Spleen (tissue), 11 donors: ENCODE data around the gene CREB3L4. TPM values are rescaled to one million over a fixed set of nuclear protein-coding genes. Genes with fewer than 3 reads are reported as not detected.

Experiments used
- DNase-seq: peaks from one replicate; pipeline ENCODE4 v3.0.0-alpha.2; 2020
- H3K27ac ChIP-seq, 8 donors: fragments of 200-600 bp; sonication (generic) in 7 of 8; 1 replicate in 4 of 8; 2 replicates in 4 of 8; pipeline versions ENCODE4 v1.5.0 to v1.8.0; 2016 to 2021; ENCODE audit warnings: inconsistent platforms in 4 of 8, mild to moderate bottlenecking in 4 of 8, moderate library complexity in 1 of 8
- H3K27me3 ChIP-seq, 7 donors: fragments of 200-600 bp; sonication (generic) in 6 of 7; replicated peaks in 1 of 7; 1 replicate in 4 of 7; 2 replicates in 3 of 7; pipeline versions ENCODE4 v1.5.0 to v1.8.0; 2016 to 2021; ENCODE audit warnings: inconsistent platforms in 3 of 7, mild to moderate bottlenecking in 1 of 7
- H3K36me3 ChIP-seq, 6 donors: fragments of 200-600 bp; sonication (generic) in 5 of 6; 1 replicate in 4 of 6; 2 replicates in 2 of 6; pipeline versions ENCODE4 v1.5.0 to v1.8.0; 2016 to 2021; ENCODE audit warnings: inconsistent platforms in 2 of 6
- H3K4me1 ChIP-seq, 6 donors: fragments of 200-600 bp; sonication (generic) in 5 of 6; 1 replicate in 3 of 6; 2 replicates in 3 of 6; pipeline versions ENCODE4 v1.5.0 to v1.8.0; 2016 to 2021; ENCODE audit warnings: inconsistent platforms in 3 of 6
- H3K4me3 ChIP-seq, 8 donors: fragments of 200-600 bp; sonication (generic) in 7 of 8; 1 replicate in 4 of 8; 2 replicates in 4 of 8; pipeline versions ENCODE4 v1.5.0 to v1.8.0; 2016 to 2021; ENCODE audit warnings: inconsistent platforms in 4 of 8, mild to moderate bottlenecking in 4 of 8, moderate library complexity in 2 of 8
- H3K9me3 ChIP-seq, 8 donors: fragments of 200-600 bp; sonication (generic) in 7 of 8; 1 replicate in 4 of 8; 2 replicates in 4 of 8; pipeline versions ENCODE4 v1.5.0 to v1.8.0; 2016 to 2021; ENCODE audit warnings: inconsistent platforms in 4 of 8
- POLR2A ChIP-seq, 3 donors: fragments of 450-650 bp; IDR thresholded peaks; one replicate each; pipeline ENCODE4 v1.5.1; 2017; ENCODE audit warnings: antibody characterized with exemption in 3 of 3, mild to moderate bottlenecking in 1 of 3
- POLR2AphosphoS5 ChIP-seq, 3 donors: sonication (generic); formaldehyde crosslinking; IDR thresholded peaks; one replicate each; pipeline ENCODE4 v1.5.1; 2017; ENCODE audit warnings: antibody characterized with exemption in 3 of 3
- WGBS, 5 donors: extraction: QIAGEN DNeasy Blood & Tissue Kit in 3 of 5; methylation state at CpG; one replicate each; pipeline versions ENCODE4 v1.1.5 to v1.1.7; 2013 to 2018; 5-methylcytosine and 5-hydroxymethylcytosine counted together
- intact Hi-C: fragments of 100-400 bp; cut with DNase I; formaldehyde crosslinking; loops from one replicate; pipeline ENCODE4 v1.15.0; 2023; ENCODE audit warnings: low total_unique reads
- polyA plus RNA-seq, 3 donors: library from polyadenylated mRNA; stranded (reverse); fragments of 200-250 nt; gene quantifications; one replicate each; pipeline ENCODE4 v1.2.1, GENCODE V29; 2013
- total RNA-seq, 7 donors: library from RNA; depleted of rRNA in 3 of 7; stranded (reverse); fragments of >200 nt in 3 of 7; fragmentation: NEBNext Ultra II Directional in 4 of 7; extraction: Animal tissue kit (Norgen Biotek cat#: 25700) in 4 of 7; gene quantifications; one replicate each; pipeline versions ENCODE4 v1.1.0 to v1.2.1, GENCODE V29; 2016 to 2021
- TF ChIP-seq, protein P1 (sequence below), 11 experiments: fragments of 200-600 bp in 7 of 11; fragments of 450-650 bp in 4 of 11; sonication (generic) in 4 of 11; IDR thresholded peaks in 8 of 11; conservative IDR thresholded peaks in 3 of 11; 1 replicate in 7 of 11; 2 replicates in 4 of 11; pipeline versions ENCODE4 v1.4.0 to v1.8.0; 2016 to 2021; ENCODE audit warnings: antibody characterized with exemption in 11 of 11, inconsistent platforms in 4 of 11, mild to moderate bottlenecking in 1 of 11
- donor health status: healthy with polysubstance abuse.
- donor health status: DM: no; HTN: no; CAD: no; lungs with moderate emphysema.
- donor health status: DM: no; HTN: no; CAD: no.
- donor health status: Bipolar disorder and iron deficiency.
- donor health status: healthy.
- donor health status: DM: no; HTN: no; CAD: no.
- donor health status: DM: yes; HTN: yes; CAD: no.

Gene CREB3L4
- total and polyA plus RNA-seq, 10 donors, result 6.1 to 18.0 (median 9.5) TPM

DNA sequence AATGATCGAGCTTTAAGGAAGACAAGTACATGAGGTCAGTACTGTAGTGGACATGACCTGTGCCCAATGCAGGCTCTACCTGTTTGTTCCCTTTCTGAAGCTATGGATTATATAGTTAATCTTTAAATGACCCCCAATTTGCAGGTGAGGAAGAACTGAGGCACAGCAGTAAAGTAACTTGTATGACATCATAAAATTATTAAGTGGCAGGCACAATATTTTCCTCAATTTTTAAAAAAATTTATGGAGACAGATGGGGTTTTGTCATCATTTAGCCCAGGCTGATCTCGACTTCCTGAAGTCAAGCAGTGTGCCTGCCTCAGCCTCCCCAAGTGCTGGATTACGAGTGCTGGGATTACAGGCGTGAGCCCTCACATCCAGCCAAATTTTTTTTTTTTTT is 41.3 kb upstream of the CREB3L4 start:
- TF ChIP-seq POLR2A (IDR thresholded peaks at IDR 0.05), result no peak
- no peak for TF ChIP-seq POLR2AphosphoS5 (IDR thresholded peaks at IDR 0.05)
- TF ChIP-seq, protein P1, sequence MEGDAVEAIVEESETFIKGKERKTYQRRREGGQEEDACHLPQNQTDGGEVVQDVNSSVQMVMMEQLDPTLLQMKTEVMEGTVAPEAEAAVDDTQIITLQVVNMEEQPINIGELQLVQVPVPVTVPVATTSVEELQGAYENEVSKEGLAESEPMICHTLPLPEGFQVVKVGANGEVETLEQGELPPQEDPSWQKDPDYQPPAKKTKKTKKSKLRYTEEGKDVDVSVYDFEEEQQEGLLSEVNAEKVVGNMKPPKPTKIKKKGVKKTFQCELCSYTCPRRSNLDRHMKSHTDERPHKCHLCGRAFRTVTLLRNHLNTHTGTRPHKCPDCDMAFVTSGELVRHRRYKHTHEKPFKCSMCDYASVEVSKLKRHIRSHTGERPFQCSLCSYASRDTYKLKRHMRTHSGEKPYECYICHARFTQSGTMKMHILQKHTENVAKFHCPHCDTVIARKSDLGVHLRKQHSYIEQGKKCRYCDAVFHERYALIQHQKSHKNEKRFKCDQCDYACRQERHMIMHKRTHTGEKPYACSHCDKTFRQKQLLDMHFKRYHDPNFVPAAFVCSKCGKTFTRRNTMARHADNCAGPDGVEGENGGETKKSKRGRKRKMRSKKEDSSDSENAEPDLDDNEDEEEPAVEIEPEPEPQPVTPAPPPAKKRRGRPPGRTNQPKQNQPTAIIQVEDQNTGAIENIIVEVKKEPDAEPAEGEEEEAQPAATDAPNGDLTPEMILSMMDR (IDR thresholded peaks at IDR 0.05 in 8 of 11, conservative IDR thresholded peaks at IDR 0.05 in 3 of 11), result no peak
- Histone ChIP-seq H3K27me3 (no peaks in the 10 kb centered on the region), H3K4me1 (peaks cover 12 to 42% (median 27%) of the 10 kb centered on the region in 6 donors), H3K9me3 (no peaks in the 10 kb centered on the region), H3K36me3 (peaks cover 0 to 27% (median 21%) of the 10 kb centered on the region in 6 donors), H3K4me3 (no peak overlapping the region), H3K27ac (no peak overlapping the region)
- WGBS, 5 donors, result 87 to 92% (median 89%) methylated on average over 4 of the region's 4 CpGs
- intact Hi-C loops, result no loop called here
- DNase-seq, result no peak

DNA sequence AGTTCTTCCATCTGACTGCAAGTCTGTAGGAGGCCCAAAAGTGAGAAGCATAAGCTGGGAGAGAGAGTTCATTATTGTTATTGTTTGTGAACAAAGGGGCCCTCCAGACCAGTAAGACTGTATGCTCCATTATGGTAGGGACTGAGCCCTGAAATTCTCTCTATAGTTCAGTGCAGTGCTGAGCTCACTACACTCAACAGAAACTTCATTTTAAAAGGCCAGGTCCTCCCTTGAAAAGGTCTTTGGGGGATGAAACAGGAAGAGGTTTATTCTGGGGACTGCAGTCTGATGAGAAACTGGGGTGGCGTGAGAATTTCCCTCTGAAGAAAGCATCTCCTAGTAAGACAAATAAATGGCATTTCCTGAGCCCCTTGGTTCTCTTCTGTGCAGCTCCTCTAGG is 39.5 kb upstream of the CREB3L4 start:
- H3K9me3 ChIP-seq, result no peaks in the 10 kb centered on the region
- no peak for DNase-seq
- peaks cover 0 to 45% (median 39%) of the 10 kb centered on the region in 6 donors for H3K36me3 ChIP-seq
- intact Hi-C loops, result no loop called here
- TF ChIP-seq, protein P1 (IDR thresholded peaks at IDR 0.05 in 8 of 11, conservative IDR thresholded peaks at IDR 0.05 in 3 of 11), result no peak
- TF ChIP-seq POLR2A (IDR thresholded peaks at IDR 0.05), result no peak
- H3K27me3 ChIP-seq, result no peaks in the 10 kb centered on the region
- H3K27ac ChIP-seq, result peak overlapping the region in 6 of 8 donors; percentile 29 to 72 (median 48)
- no peak overlapping the region for H3K4me3 ChIP-seq
- WGBS, 5 donors, result 45 to 92% (median 84%) methylated on average over 1 of the region's 1 CpG
- H3K4me1 ChIP-seq, result peaks cover 8 to 35% (median 21%) of the 10 kb centered on the region in 6 donors

DNA sequence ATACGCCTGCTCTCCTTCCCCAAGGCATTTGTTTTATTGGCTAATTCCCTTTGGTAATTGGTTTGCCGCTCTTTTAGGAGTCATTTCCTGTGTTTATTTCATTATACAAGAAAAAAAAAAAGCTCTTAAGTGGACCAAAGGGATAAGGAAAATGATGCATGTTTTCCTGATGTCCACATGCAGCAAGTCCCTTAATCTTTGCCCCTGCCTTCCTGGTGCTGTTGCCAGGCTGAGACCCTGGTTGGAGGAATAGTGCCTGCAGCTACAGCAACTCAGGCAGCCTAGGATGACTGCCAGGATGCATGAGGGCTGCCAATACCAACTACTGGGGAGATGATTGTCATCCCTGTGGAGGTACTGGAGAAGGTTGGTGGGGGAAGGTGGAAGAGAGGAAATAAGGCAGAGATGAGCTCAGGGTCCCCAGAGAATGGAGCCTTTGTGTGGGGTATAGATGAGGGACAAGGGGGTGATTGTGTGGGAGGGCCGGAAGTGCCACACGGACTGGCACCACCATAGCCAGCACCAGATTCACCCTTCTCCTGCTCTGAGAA is 38.8 kb upstream of the CREB3L4 start:
- H3K9me3 ChIP-seq, result no peaks in the 10 kb centered on the region
- H3K27ac ChIP-seq, result peak overlapping the region in 6 of 8 donors; percentile 29 to 72 (median 48)
- DNase-seq, result peak; percentile 16
- peaks cover 0 to 52% (median 45%) of the 10 kb centered on the region in 6 donors for H3K36me3 ChIP-seq
- no peak overlapping the region for H3K4me3 ChIP-seq
- H3K4me1 ChIP-seq, result peaks cover 5 to 30% (median 17%) of the 10 kb centered on the region in 6 donors
- WGBS, 5 donors, result 56 to 70% (median 64%) methylated on average over 4 of the region's 4 CpGs
- H3K27me3 ChIP-seq, result no peaks in the 10 kb centered on the region
- intact Hi-C loops, result no loop called here
- TF ChIP-seq POLR2A (IDR thresholded peaks at IDR 0.05) (no peak), POLR2AphosphoS5 (IDR thresholded peaks at IDR 0.05) (peak in 2 of 3 donors; percentile 39 to 50)

DNA sequence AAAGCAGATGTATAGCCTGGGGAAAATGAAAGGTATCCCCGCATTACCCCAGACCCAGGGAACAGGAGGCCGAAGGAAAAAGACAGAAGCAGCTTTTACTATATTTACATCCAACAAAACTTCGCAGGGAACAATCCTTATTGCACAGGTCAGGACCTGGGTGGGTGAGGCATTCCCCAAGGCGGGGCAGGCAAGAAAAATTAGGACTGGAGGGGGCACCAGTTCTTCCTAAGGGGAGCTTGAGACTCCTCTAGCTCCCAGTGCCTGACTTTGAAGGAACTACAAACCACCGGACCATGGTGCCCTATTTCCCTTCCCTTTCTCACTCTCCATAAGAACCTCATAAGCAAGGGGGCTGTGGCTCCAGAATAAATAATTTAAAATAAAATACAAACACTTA is 38.3 kb upstream of the CREB3L4 start:
- H3K27ac ChIP-seq, result peak overlapping the region in 4 of 8 donors; percentile 20 to 72 (median 44)
- intact Hi-C loops, result no loop called here
- H3K36me3 ChIP-seq, result peaks cover 0 to 57% (median 51%) of the 10 kb centered on the region in 6 donors
- no peak overlapping the region for H3K4me3 ChIP-seq
- no peaks in the 10 kb centered on the region for H3K27me3 ChIP-seq
- TF ChIP-seq, protein P1 (IDR thresholded peaks at IDR 0.05 in 8 of 11, conservative IDR thresholded peaks at IDR 0.05 in 3 of 11), result no peak
- no peak for TF ChIP-seq POLR2AphosphoS5 (IDR thresholded peaks at IDR 0.05)
- TF ChIP-seq POLR2A (IDR thresholded peaks at IDR 0.05), result no peak
- H3K9me3 ChIP-seq, result no peaks in the 10 kb centered on the region
- DNase-seq, result peak; percentile 25
- WGBS, 5 donors, result 84 to 93% (median 91%) methylated on average over 5 of the region's 5 CpGs
- H3K4me1 ChIP-seq, result peaks cover 0 to 25% (median 12%) of the 10 kb centered on the region in 6 donors
